Measurements from ENCODE around the gene SRP19. TPM values are rescaled to one million over a fixed set of nuclear protein-coding genes. Genes with fewer than 3 reads are reported as not detected.

The SRP19 gene
- total and polyA plus RNA-seq, 2 of the 8 experiments (the other 6 are each of a cell fraction or from before 2014, with no cell fraction given): 27.5 to 79.9 TPM

- no peaks in the 10 kb centered on the region for H3K9me3 ChIP-seq (ENCODE audit: insufficient read depth in 2 of 2, low read depth in 1 of 2, low read length in 1 of 2)
- H3K36me3 ChIP-seq (ENCODE audit: control insufficient read depth in 2 of 4, insufficient read depth in 4 of 4, low read length in 3 of 4): peaks cover 0 to 32% (median 15%) of the 10 kb centered on the region in 4 experiments; a peak in 6 of 8 replicates
- H4K20me1 ChIP-seq (replicated peaks in 1 of 2; ENCODE audit: control insufficient read depth in 1 of 2, insufficient read depth in 2 of 2, low read length in 2 of 2): peaks cover 0 to 2% of the 10 kb centered on the region in 2 experiments
- DNase-seq (ENCODE audit: low read depth in 1 of 2, low spot score in 2 of 2) (no peak), FAIRE-seq (no peak)
- H2AFZ ChIP-seq (ENCODE audit: low read length): no peak overlapping the region
- no peak overlapping the region for H2BK20ac ChIP-seq (ENCODE audit: low read length)
- no peaks in the 10 kb centered on the region for H3K79me1 ChIP-seq (ENCODE audit: low read depth, low read length)
- H2BK15ac ChIP-seq (ENCODE audit: low read length): no peak overlapping the region
- H4K91ac ChIP-seq (replicated peaks; ENCODE audit: insufficient read length, low read length): no peak overlapping the region
- H3K9ac ChIP-seq (replicated peaks in 1 of 4; ENCODE audit: extremely low read depth in 1 of 4, low read depth in 3 of 4, low read length in 3 of 4): no peak overlapping the region
- no peak overlapping the region for H3K18ac ChIP-seq (ENCODE audit: extremely low read depth, low read length)
- H3K14ac ChIP-seq (ENCODE audit: insufficient read length): no peak overlapping the region
- no peak overlapping the region for H3K4ac ChIP-seq (replicated peaks; ENCODE audit: insufficient read length, low read depth, low read length)
- H3K79me2 ChIP-seq (ENCODE audit: control insufficient read depth in 1 of 2, insufficient read depth in 2 of 2, low read length in 2 of 2): no peaks in the 10 kb centered on the region
- ChIA-PET POLR2A (ENCODE audit: partially characterized antibody) (no interaction called here), CTCF (ENCODE audit: partially characterized antibody) (interaction anchor here (0.6 kb wide), 1 partner anchor 19 kb away, joined by 3 read pairs; no protein-coding TSS in a partner anchor)
- H3K4me3 ChIP-seq (ENCODE audit: extremely low read depth in 1 of 4, insufficient read depth in 2 of 4, low read depth in 3 of 4, low read length in 4 of 4): no peak overlapping the region
- no peak overlapping the region for H2BK12ac ChIP-seq (ENCODE audit: low read depth, low read length)
- H3K27me3 ChIP-seq (replicated peaks in 1 of 4; ENCODE audit: control insufficient read depth in 3 of 4, extremely low read depth in 1 of 4, insufficient read depth in 3 of 4, low read length in 3 of 4): no peaks in the 10 kb centered on the region
- H2BK120ac ChIP-seq (replicated peaks; ENCODE audit: low read depth, low read length): no peak overlapping the region
- H2BK5ac ChIP-seq (ENCODE audit: low read depth, low read length): no peak overlapping the region
- peaks cover 1% of the 10 kb centered on the region; the same call in 1 of the 2 replicates for H3K23me2 ChIP-seq (ENCODE audit: low read depth, low read length)
- 89% methylated on average over 2 of the region's 2 CpGs; no CpG with 5 or more reads in 1 of the 2 experiments for WGBS, 2 experiments (ENCODE audit: extremely low coverage in 1 of 2, insufficient coverage in 1 of 2, insufficient read length in 1 of 2, insufficient replicate concordance in 2 of 2, low coverage in 1 of 2, low lambda C conversion rate in 2 of 2, missing lambda C conversion rate in 1 of 2)
- H3K27ac ChIP-seq (ENCODE audit: low read depth, low read length): no peak overlapping the region
- no peak overlapping the region for H4K5ac ChIP-seq (ENCODE audit: insufficient read length, low read depth, low read length)
- H3K23ac ChIP-seq (ENCODE audit: insufficient read length): no peak overlapping the region
- H3K4me2 ChIP-seq (ENCODE audit: insufficient read depth in 1 of 2, low read depth in 2 of 2, low read length in 2 of 2): no peak overlapping the region
- H2AK5ac ChIP-seq (ENCODE audit: low read depth, low read length): no peak overlapping the region
- H3K4me1 ChIP-seq (replicated peaks in 1 of 4; ENCODE audit: control insufficient read depth in 3 of 4, insufficient read depth in 4 of 4, low read length in 3 of 4): peaks cover 0 to 2% (median 0%) of the 10 kb centered on the region in 4 experiments; a peak in 1 of 7 replicates
- no peak overlapping the region for H3K56ac ChIP-seq (replicated peaks; ENCODE audit: insufficient read length, low read depth, low read length)
- TF ChIP-seq POLR2AphosphoS5 (IDR thresholded peaks at IDR 0.05; ENCODE audit: low read depth, low read length): no peak
- TF ChIP-seq, protein P1, sequence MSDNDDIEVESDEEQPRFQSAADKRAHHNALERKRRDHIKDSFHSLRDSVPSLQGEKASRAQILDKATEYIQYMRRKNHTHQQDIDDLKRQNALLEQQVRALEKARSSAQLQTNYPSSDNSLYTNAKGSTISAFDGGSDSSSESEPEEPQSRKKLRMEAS (IDR thresholded peaks at IDR 0.05): no peak
- TF ChIP-seq SAP30 (IDR thresholded peaks at IDR 0.05; ENCODE audit: insufficient read depth, insufficient replicate concordance, low read length): no peak
- no peak for TF ChIP-seq JUN (IDR thresholded peaks at IDR 0.05; ENCODE audit: low read depth, low read length)
- no peak for TF ChIP-seq RXRA (IDR thresholded peaks at IDR 0.05; ENCODE audit: insufficient read depth, low read depth, low read length)
- TF ChIP-seq, protein P2, sequence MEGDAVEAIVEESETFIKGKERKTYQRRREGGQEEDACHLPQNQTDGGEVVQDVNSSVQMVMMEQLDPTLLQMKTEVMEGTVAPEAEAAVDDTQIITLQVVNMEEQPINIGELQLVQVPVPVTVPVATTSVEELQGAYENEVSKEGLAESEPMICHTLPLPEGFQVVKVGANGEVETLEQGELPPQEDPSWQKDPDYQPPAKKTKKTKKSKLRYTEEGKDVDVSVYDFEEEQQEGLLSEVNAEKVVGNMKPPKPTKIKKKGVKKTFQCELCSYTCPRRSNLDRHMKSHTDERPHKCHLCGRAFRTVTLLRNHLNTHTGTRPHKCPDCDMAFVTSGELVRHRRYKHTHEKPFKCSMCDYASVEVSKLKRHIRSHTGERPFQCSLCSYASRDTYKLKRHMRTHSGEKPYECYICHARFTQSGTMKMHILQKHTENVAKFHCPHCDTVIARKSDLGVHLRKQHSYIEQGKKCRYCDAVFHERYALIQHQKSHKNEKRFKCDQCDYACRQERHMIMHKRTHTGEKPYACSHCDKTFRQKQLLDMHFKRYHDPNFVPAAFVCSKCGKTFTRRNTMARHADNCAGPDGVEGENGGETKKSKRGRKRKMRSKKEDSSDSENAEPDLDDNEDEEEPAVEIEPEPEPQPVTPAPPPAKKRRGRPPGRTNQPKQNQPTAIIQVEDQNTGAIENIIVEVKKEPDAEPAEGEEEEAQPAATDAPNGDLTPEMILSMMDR (IDR thresholded peaks at IDR 0.05; ENCODE audit: control extremely low read depth in 1 of 3, insufficient read depth in 1 of 3, low read depth in 1 of 3, low read length in 3 of 3): no peak
- TF ChIP-seq POLR2A (IDR thresholded peaks at IDR 0.05; ENCODE audit: control extremely low read depth in 1 of 2, low read depth in 2 of 2, low read length in 2 of 2): no peak
- TF ChIP-seq CEBPB (IDR thresholded peaks at IDR 0.05; ENCODE audit: low read depth, low read length): no peak
- no peak for TF ChIP-seq RBBP5 (IDR thresholded peaks at IDR 0.05; ENCODE audit: borderline replicate concordance, low read depth, low read length)
- no peak overlapping the region for H4K8ac ChIP-seq (ENCODE audit: extremely low read depth, insufficient read depth, low read length)
Observed at GRCh38 chr5:112823656-112824055, 37.4 kb upstream of the SRP19 start.
